Neural progenitor cell (in vitro differentiated cells): ENCODE data around the gene BICDL2. TPM values are rescaled to one million over a fixed set of nuclear protein-coding genes. Genes with fewer than 3 reads are reported as not detected.

ENCODE experiments used
- DNase-seq: peaks from one replicate; pipeline ENCODE4 v3.0.0-alpha.2; 2016; ENCODE audit warnings: low spot score
- H2AFZ ChIP-seq: fragments of 200-600 bp; sonication (generic); replicated peaks from 2 replicates; pipeline ENCODE4 v1.6.1; 2016; ENCODE audit warnings: antibody characterized with exemption
- H3F3A ChIP-seq: fragments of 200-600 bp; sonication (generic); 2 replicates; pipeline ENCODE4 v1.6.1; 2016; ENCODE audit warnings: antibody characterized with exemption, low read depth
- H3K27ac ChIP-seq: fragments of 200-600 bp; sonication (generic); 2 replicates; pipeline ENCODE4 v1.5.1; 2016; ENCODE audit warnings: mild to moderate bottlenecking
- H3K27me3 ChIP-seq: fragments of 200-600 bp; sonication (generic); 2 replicates; pipeline ENCODE4 v1.6.1; 2016; ENCODE audit warnings: mild to moderate bottlenecking, moderate library complexity
- H3K36me3 ChIP-seq: fragments of 200-600 bp; sonication (generic); 2 replicates; pipeline ENCODE4 v1.5.1; 2016
- H3K4me1 ChIP-seq: fragments of 200-600 bp; sonication (generic); 2 replicates; pipeline ENCODE4 v1.6.1; 2016; ENCODE audit warnings: mixed run types
- H3K4me2 ChIP-seq: fragments of 200-600 bp; sonication (generic); 2 replicates; pipeline ENCODE4 v1.6.1; 2016
- H3K4me3 ChIP-seq: fragments of 200-600 bp; sonication (generic); 2 replicates; pipeline ENCODE4 v1.5.1; 2016
- H3K79me2 ChIP-seq: fragments of 200-600 bp; sonication (generic); 2 replicates; pipeline ENCODE4 v1.6.1; 2016; ENCODE audit warnings: low read depth
- H3K9ac ChIP-seq: fragments of 200-600 bp; sonication (generic); 2 replicates; pipeline ENCODE4 v1.6.1; 2016
- H3K9me3 ChIP-seq: fragments of 200-600 bp; sonication (generic); 2 replicates; pipeline ENCODE4 v1.5.1; 2016; ENCODE audit warnings: low read depth
- H4K20me1 ChIP-seq: fragments of 200-600 bp; sonication (generic); 2 replicates; pipeline ENCODE4 v1.6.1; 2016; ENCODE audit warnings: low read depth
- H3K27ac Mint-ChIP-seq: 3 replicates; pipeline ENCODE4 v1.8.0; 2021; ENCODE audit warnings: mixed read lengths
- H3K27me3 Mint-ChIP-seq: 2 replicates; pipeline ENCODE4 v1.8.0; 2022; ENCODE audit warnings: low read depth, mild to moderate bottlenecking, inconsistent platforms, moderate library complexity, mixed read lengths; ENCODE audit not compliant: insufficient read depth
- H3K36me3 Mint-ChIP-seq: 3 replicates; pipeline ENCODE4 v1.8.0; 2021; ENCODE audit warnings: mixed read lengths
- H3K4me1 Mint-ChIP-seq: 3 replicates; pipeline ENCODE4 v1.8.0; 2021; ENCODE audit warnings: mixed read lengths
- H3K4me3 Mint-ChIP-seq: 3 replicates; pipeline ENCODE4 v1.8.0; 2021; ENCODE audit warnings: mild to moderate bottlenecking, moderate library complexity, mixed read lengths
- H3K9me3 Mint-ChIP-seq: 3 replicates; pipeline ENCODE4 v1.8.0; 2020; ENCODE audit warnings: mixed read lengths
- EZH2 ChIP-seq: fragments of 200-600 bp; sonication (generic); IDR thresholded peaks from 2 replicates; pipeline ENCODE4 v1.6.1; 2017; ENCODE audit warnings: antibody characterized with exemption, mild to moderate bottlenecking, moderate library complexity
- EZH2phosphoT487 ChIP-seq: fragments of 200-600 bp; sonication (generic); IDR thresholded peaks from 2 replicates; pipeline ENCODE4 v1.6.1; 2017; ENCODE audit warnings: antibody characterized with exemption
- total RNA-seq: library from RNA; depleted of rRNA; stranded (reverse); fragments of >200 nt; gene quantifications from 2 replicates; pipeline ENCODE4 v1.2.3, GENCODE V29; 2015; ENCODE audit warnings: low replicate concordance
- TF ChIP-seq, protein P1 (sequence below): fragments of 200-600 bp; sonication (generic); IDR thresholded peaks from 2 replicates; pipeline ENCODE4 v1.5.1; 2017; ENCODE audit warnings: antibody characterized with exemption, mild to moderate bottlenecking

Gene BICDL2
- total RNA-seq, 1 donor from 2014 or later = not detected

GRCh38 chr16:3020604-3021448 lies 15.9 kb downstream of the BICDL2 start:
- TF ChIP-seq, protein P1, sequence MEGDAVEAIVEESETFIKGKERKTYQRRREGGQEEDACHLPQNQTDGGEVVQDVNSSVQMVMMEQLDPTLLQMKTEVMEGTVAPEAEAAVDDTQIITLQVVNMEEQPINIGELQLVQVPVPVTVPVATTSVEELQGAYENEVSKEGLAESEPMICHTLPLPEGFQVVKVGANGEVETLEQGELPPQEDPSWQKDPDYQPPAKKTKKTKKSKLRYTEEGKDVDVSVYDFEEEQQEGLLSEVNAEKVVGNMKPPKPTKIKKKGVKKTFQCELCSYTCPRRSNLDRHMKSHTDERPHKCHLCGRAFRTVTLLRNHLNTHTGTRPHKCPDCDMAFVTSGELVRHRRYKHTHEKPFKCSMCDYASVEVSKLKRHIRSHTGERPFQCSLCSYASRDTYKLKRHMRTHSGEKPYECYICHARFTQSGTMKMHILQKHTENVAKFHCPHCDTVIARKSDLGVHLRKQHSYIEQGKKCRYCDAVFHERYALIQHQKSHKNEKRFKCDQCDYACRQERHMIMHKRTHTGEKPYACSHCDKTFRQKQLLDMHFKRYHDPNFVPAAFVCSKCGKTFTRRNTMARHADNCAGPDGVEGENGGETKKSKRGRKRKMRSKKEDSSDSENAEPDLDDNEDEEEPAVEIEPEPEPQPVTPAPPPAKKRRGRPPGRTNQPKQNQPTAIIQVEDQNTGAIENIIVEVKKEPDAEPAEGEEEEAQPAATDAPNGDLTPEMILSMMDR = no peak
- no peak for TF ChIP-seq EZH2
- TF ChIP-seq EZH2phosphoT487 = no peak
- H2AFZ ChIP-seq = peak overlapping the region; percentile 38
- peaks cover 30% of the 10 kb centered on the region for H3K79me2 ChIP-seq

DNA sequence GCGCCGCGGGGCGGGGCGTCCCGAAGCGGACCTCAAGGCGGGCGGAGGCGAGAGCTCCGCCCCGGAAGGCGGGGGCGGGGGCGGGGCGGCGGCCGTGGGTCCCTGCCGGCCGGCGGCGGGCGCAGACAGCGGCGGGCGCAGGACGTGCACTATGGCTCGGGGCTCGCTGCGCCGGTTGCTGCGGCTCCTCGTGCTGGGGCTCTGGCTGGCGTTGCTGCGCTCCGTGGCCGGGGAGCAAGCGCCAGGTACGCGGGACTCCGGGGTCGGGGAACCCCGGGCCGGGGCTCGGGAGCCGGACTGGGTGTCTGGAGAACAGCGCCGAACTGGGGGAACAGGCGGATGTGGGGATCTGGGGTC lies 16.5 kb downstream of the BICDL2 start, which contains the start of gene TNFRSF12A:
TSS of gene TNFRSF12A (plus strand) at position 122 of the 357 bp plus-strand sequence. CDS start at position 152, 30 bp downstream.
- Mint-ChIP-seq H3K4me3 (peak within 1 kb of the TSS; percentile 93), H3K4me1 (peaks cover 54% of the 10 kb centered on the region), H3K27me3 (peaks cover 32% of the 10 kb centered on the region), H3K36me3 (peaks cover 5% of the 10 kb centered on the region), H3K9me3 (no peaks in the 10 kb centered on the region), H3K27ac (peak within 1 kb of the TSS; percentile 87)
- H3K9ac ChIP-seq = no peak within 1 kb of the TSS
- H3K9me3 ChIP-seq = no peaks in the 10 kb centered on the region
- no peaks in the 10 kb centered on the region for H3K36me3 ChIP-seq
- TF ChIP-seq, protein P1 = no peak
- TF ChIP-seq EZH2phosphoT487 (no peak), EZH2 (no peak)
- H3K4me2 ChIP-seq = peak within 1 kb of the TSS; percentile 84
- peaks cover 56% of the 10 kb centered on the region for H4K20me1 ChIP-seq
- H2AFZ ChIP-seq = peak within 1 kb of the TSS; percentile 38
- peak; percentile 93 for DNase-seq
- H3F3A ChIP-seq = peaks cover 65% of the 10 kb centered on the region
- H3K27me3 ChIP-seq = peaks cover 26% of the 10 kb centered on the region
- H3K79me2 ChIP-seq = peaks cover 32% of the 10 kb centered on the region
- peaks cover 21% of the 10 kb centered on the region for H3K4me1 ChIP-seq
- no peak within 1 kb of the TSS for H3K27ac ChIP-seq
- peak within 1 kb of the TSS; percentile 75 for H3K4me3 ChIP-seq

More at GRCh38 chr16:3020604-3021448, 15.9 kb downstream of the BICDL2 start:
- no peaks in the 10 kb centered on the region for H3K9me3 Mint-ChIP-seq
- Histone ChIP-seq H3K4me3 (peak overlapping the region; percentile 75), H3F3A (peaks cover 63% of the 10 kb centered on the region), H3K9me3 (no peaks in the 10 kb centered on the region), H4K20me1 (peaks cover 56% of the 10 kb centered on the region), H3K9ac (no peak overlapping the region), H3K27me3 (peaks cover 26% of the 10 kb centered on the region), H3K36me3 (no peaks in the 10 kb centered on the region), H3K4me1 (peaks cover 21% of the 10 kb centered on the region), H3K4me2 (peak overlapping the region; percentile 84), H3K27ac (no peak overlapping the region)
- peak; percentile 74 for DNase-seq
- H3K27ac Mint-ChIP-seq = peak overlapping the region; percentile 87
- peaks cover 5% of the 10 kb centered on the region for H3K36me3 Mint-ChIP-seq
- H3K27me3 Mint-ChIP-seq = peaks cover 32% of the 10 kb centered on the region
- peaks cover 54% of the 10 kb centered on the region for H3K4me1 Mint-ChIP-seq
- peak overlapping the region; percentile 93 for H3K4me3 Mint-ChIP-seq

DNA sequence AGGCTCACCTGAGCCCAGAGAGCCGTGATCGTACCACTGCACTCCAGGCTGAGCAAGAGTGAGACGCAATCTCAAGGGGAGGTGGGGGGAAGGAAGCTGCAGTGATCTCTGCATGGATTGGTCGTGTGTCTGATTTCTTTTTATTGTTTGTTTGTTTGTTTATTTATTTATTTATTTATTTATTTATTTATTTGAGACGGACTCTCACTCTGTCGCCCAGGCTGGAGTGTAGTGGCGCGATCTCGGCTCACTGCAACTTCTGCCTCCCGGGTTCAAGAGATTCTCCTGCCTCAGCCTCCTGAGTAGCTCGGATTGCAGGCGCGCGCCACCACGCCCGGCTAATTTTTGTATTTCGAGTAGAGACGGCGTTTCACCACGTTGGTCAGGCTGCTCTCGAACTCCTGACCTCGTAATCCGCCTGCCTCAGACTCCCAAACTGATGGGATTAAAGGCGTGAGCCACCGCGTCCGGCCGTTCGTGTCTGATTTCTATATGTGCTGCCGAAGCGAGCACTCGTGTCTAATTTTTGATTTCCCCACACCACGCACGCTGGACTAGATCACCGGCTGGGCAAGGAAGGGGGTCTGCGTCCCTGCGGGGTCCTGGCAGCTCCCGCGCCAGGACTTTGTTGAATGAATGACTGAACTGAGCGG lies 17.0 kb downstream of the BICDL2 start:
- Mint-ChIP-seq H3K27ac (peak overlapping the region; percentile 86), H3K9me3 (no peaks in the 10 kb centered on the region), H3K36me3 (peaks cover 5% of the 10 kb centered on the region), H3K4me1 (peaks cover 58% of the 10 kb centered on the region), H3K4me3 (peak overlapping the region; percentile 90), H3K27me3 (peaks cover 36% of the 10 kb centered on the region)
- H3K27me3 ChIP-seq = peaks cover 26% of the 10 kb centered on the region
- peak overlapping the region; percentile 84 for H3K4me2 ChIP-seq
- DNase-seq = no peak
- no peak overlapping the region for H3K27ac ChIP-seq
- H3K4me1 ChIP-seq = peaks cover 21% of the 10 kb centered on the region
- H3K9ac ChIP-seq = no peak overlapping the region
- H2AFZ ChIP-seq = no peak overlapping the region
- peaks cover 26% of the 10 kb centered on the region for H3K79me2 ChIP-seq
- H4K20me1 ChIP-seq = peaks cover 56% of the 10 kb centered on the region
- TF ChIP-seq EZH2phosphoT487 (no peak), EZH2 (no peak)
- TF ChIP-seq, protein P1 = no peak
- H3K4me3 ChIP-seq = peak overlapping the region; percentile 75
- no peaks in the 10 kb centered on the region for H3K36me3 ChIP-seq
- H3K9me3 ChIP-seq = no peaks in the 10 kb centered on the region
- H3F3A ChIP-seq = peaks cover 68% of the 10 kb centered on the region
